H9 (cell line): ENCODE data around the gene PGR. TPM values are rescaled to one million over a fixed set of nuclear protein-coding genes. Genes with fewer than 3 reads are reported as not detected.

Experiments
- DNase-seq: peaks from one replicate; pipeline ENCODE4 v3.0.0-alpha.2; 2017
- H2AFZ ChIP-seq: one replicate; pipeline ENCODE4 v1.6.1; 2013; ENCODE audit warnings: mild to moderate bottlenecking, low read length, control low read depth, moderate library complexity
- H2AK5ac ChIP-seq: 2 replicates; pipeline ENCODE4 v1.6.1; 2013; ENCODE audit warnings: low read length, control low read depth, mixed read lengths; ENCODE audit not compliant: insufficient read length
- H2BK120ac ChIP-seq: one replicate; pipeline ENCODE4 v1.6.1; 2013; ENCODE audit warnings: low read depth, mild to moderate bottlenecking, low read length, control low read depth, inconsistent platforms; ENCODE audit not compliant: poor library complexity, severe bottlenecking
- H2BK12ac ChIP-seq: 2 replicates; pipeline ENCODE4 v1.6.1; 2013; ENCODE audit warnings: low read length, control low read depth, mixed read lengths, low read depth; ENCODE audit not compliant: insufficient read length
- H2BK15ac ChIP-seq: 2 replicates; pipeline ENCODE4 v1.6.1; 2013; ENCODE audit warnings: low read depth, low read length, control low read depth
- H2BK20ac ChIP-seq: one replicate; pipeline ENCODE4 v1.6.1; 2013; ENCODE audit warnings: low read depth, mild to moderate bottlenecking, low read length, control low read depth, inconsistent platforms; ENCODE audit not compliant: poor library complexity, severe bottlenecking
- H2BK5ac ChIP-seq: 2 replicates; pipeline ENCODE4 v1.6.1; 2013; ENCODE audit warnings: low read length, control low read depth, mixed read lengths; ENCODE audit not compliant: insufficient read length
- H3K14ac ChIP-seq: 2 replicates; pipeline ENCODE4 v1.6.1; 2013; ENCODE audit warnings: low read length, control low read depth; ENCODE audit not compliant: insufficient read depth
- H3K18ac ChIP-seq: 2 replicates; pipeline ENCODE4 v1.6.1; 2013; ENCODE audit warnings: low read depth, mild to moderate bottlenecking, mixed read lengths, low read length, control low read depth; ENCODE audit not compliant: insufficient read length
- H3K23ac ChIP-seq: 2 replicates; pipeline ENCODE4 v1.6.1; 2013; ENCODE audit warnings: low read length, control low read depth, mixed read lengths, low read depth; ENCODE audit not compliant: insufficient read length
- H3K23me2 ChIP-seq: 2 replicates; pipeline ENCODE4 v1.6.1; 2013; ENCODE audit warnings: low read depth, mild to moderate bottlenecking, mixed read lengths, low read length, control low read depth; ENCODE audit not compliant: insufficient read length, poor library complexity, severe bottlenecking
- H3K27ac ChIP-seq: 2 replicates; pipeline ENCODE4 v1.5.1; 2013; ENCODE audit warnings: low read length, control low read depth, mixed read lengths, low read depth; ENCODE audit not compliant: insufficient read length
- H3K27me3 ChIP-seq: 2 replicates; pipeline ENCODE4 v1.6.1; 2013; ENCODE audit warnings: low read length, control low read depth, inconsistent platforms; ENCODE audit not compliant: insufficient read depth
- H3K4ac ChIP-seq: 2 replicates; pipeline ENCODE4 v1.6.1; 2013; ENCODE audit warnings: low read depth, mild to moderate bottlenecking, control low read depth, inconsistent platforms, low read length, moderate library complexity
- H3K4me1 ChIP-seq: 2 replicates; pipeline ENCODE4 v1.6.1; 2013; ENCODE audit warnings: low read length, control low read depth, inconsistent platforms; ENCODE audit not compliant: insufficient read depth
- H3K4me2 ChIP-seq: 2 replicates; pipeline ENCODE4 v1.6.1; 2013; ENCODE audit warnings: low read length, control low read depth, mixed read lengths; ENCODE audit not compliant: insufficient read length, insufficient read depth
- H3K56ac ChIP-seq: 2 replicates; pipeline ENCODE4 v1.6.1; 2013; ENCODE audit warnings: low read depth, mild to moderate bottlenecking, mixed read lengths, low read length, control low read depth; ENCODE audit not compliant: insufficient read length
- H3K79me1 ChIP-seq: 2 replicates; pipeline ENCODE4 v1.6.1; 2013; ENCODE audit warnings: low read depth, mild to moderate bottlenecking, moderate library complexity, low read length, control low read depth, inconsistent platforms; ENCODE audit not compliant: insufficient read depth, poor library complexity, severe bottlenecking
- H3K79me2 ChIP-seq: 2 replicates; pipeline ENCODE4 v1.6.1; 2013; ENCODE audit warnings: low read length, control low read depth, inconsistent platforms; ENCODE audit not compliant: insufficient read depth
- H3K9ac ChIP-seq: 2 replicates; pipeline ENCODE4 v1.6.1; 2013; ENCODE audit warnings: low read length, control low read depth, mixed read lengths; ENCODE audit not compliant: insufficient read length; ENCODE audit errors: extremely low read depth
- H3K9me3 ChIP-seq: one replicate; pipeline ENCODE4 v1.6.1; 2013; ENCODE audit warnings: low read depth, low read length, inconsistent platforms; ENCODE audit not compliant: control insufficient read depth
- H3T11ph ChIP-seq: one replicate; pipeline ENCODE4 v1.6.1; 2013; ENCODE audit warnings: mild to moderate bottlenecking, low read length, control low read depth, inconsistent platforms
- H4K20me1 ChIP-seq: one replicate; pipeline ENCODE4 v1.6.1; 2013; ENCODE audit not compliant: control insufficient read depth, insufficient read length, insufficient read depth
- H4K5ac ChIP-seq: 2 replicates; pipeline ENCODE4 v1.6.1; 2013; ENCODE audit warnings: low read depth, mild to moderate bottlenecking, mixed read lengths, low read length, control low read depth; ENCODE audit not compliant: insufficient read length
- H4K8ac ChIP-seq: replicated peaks from 2 replicates; pipeline ENCODE4 v1.6.1; 2013; ENCODE audit warnings: low read length, control low read depth, mixed read lengths, low read depth; ENCODE audit not compliant: insufficient read length
- H4K91ac ChIP-seq: 2 replicates; pipeline ENCODE4 v1.6.1; 2013; ENCODE audit warnings: low read depth, mild to moderate bottlenecking, moderate library complexity, mixed read lengths, low read length, control low read depth; ENCODE audit not compliant: insufficient read length
- H3K27ac Mint-ChIP-seq, 3 experiments: 2 replicates in 2 of 3; 3 replicates in 1 of 3; pipeline ENCODE4 v1.8.0; 2020 to 2021; ENCODE audit warnings: mixed read lengths in 3 of 3, mild to moderate bottlenecking in 1 of 3, moderate library complexity in 1 of 3
- H3K27me3 Mint-ChIP-seq: 2 replicates; pipeline ENCODE4 v1.8.0; 2021; ENCODE audit warnings: low read depth, mild to moderate bottlenecking, moderate library complexity, mixed read lengths
- H3K36me3 Mint-ChIP-seq, 3 experiments: 2 replicates in 2 of 3; 3 replicates in 1 of 3; pipeline ENCODE4 v1.8.0; 2020 to 2021; ENCODE audit warnings: low read depth in 3 of 3, mixed read lengths in 3 of 3; ENCODE audit not compliant: insufficient read depth in 1 of 3
- H3K4me1 Mint-ChIP-seq, 2 experiments: 2 replicates each; pipeline ENCODE4 v1.8.0; 2020; ENCODE audit warnings: mixed read lengths in 2 of 2
- H3K4me3 Mint-ChIP-seq, 2 experiments: 2 replicates in 1 of 2; 3 replicates in 1 of 2; pipeline ENCODE4 v1.8.0; 2020 to 2021; ENCODE audit warnings: mild to moderate bottlenecking in 2 of 2, mixed read lengths in 2 of 2, moderate library complexity in 1 of 2
- H3K9me3 Mint-ChIP-seq, 2 experiments: 2 replicates in 1 of 2; 3 replicates in 1 of 2; pipeline ENCODE4 v1.8.0; 2020; ENCODE audit warnings: mild to moderate bottlenecking in 2 of 2, mixed read lengths in 2 of 2, moderate library complexity in 1 of 2
- WGBS: extraction: QIAGEN DNeasy Blood & Tissue Kit; methylation state at CpG from one replicate; pipeline ENCODE4 v1.1.7; 2013; ENCODE audit warnings: missing lambda C conversion rate, low lambda C conversion rate, mixed read lengths; ENCODE audit not compliant: insufficient read length; ENCODE audit errors: extremely low coverage; 5-methylcytosine and 5-hydroxymethylcytosine counted together
- total RNA-seq: library from RNA; stranded (reverse); gene quantifications from 2 replicates; pipeline ENCODE4 v1.2.1, GENCODE V29; 2021
- TF ChIP-seq, protein P1 (sequence below): fragments of 200-600 bp; sonication (generic); conservative IDR thresholded peaks from 3 replicates; pipeline ENCODE4 v1.8.0; 2021; ENCODE audit warnings: antibody characterized with exemption, mild to moderate bottlenecking

The PGR gene
- total RNA-seq, 1 experiment from 2014 or later, result 0.02 TPM

DNA sequence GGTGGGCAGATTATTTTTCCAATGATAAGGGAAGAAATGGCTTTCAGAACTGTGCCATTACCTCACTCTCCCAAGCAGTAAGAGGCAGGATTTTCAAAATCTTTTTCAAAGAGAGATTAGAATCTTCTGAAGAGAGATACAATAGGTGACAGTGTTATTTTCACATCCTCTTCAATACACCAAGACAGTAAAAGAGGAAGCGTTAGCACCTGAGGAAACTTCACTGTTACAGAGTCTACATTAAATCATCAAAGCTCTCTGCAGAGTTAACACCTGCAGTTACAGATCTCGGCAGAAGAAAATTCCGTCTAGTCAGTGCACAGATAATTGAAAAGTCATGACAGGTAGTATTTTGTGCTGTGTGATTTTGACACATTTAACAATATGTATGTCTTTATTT is 144.9 kb downstream of the PGR start:
- Mint-ChIP-seq H3K27me3 (no peaks in the 10 kb centered on the region; the same call in 1 of the 2 replicates), H3K36me3 (peaks cover 0 to 8% (median 4%) of the 10 kb centered on the region in 3 experiments; a peak in 4 of 7 replicates), H3K4me1 (no peaks in the 10 kb centered on the region), H3K4me3 (no peak overlapping the region), H3K27ac (no peak overlapping the region), H3K9me3 (no peaks in the 10 kb centered on the region)
- Histone ChIP-seq H3K4me2 (no peak overlapping the region), H4K5ac (no peak overlapping the region), H3K27me3 (no peaks in the 10 kb centered on the region), H3K4me1 (no peaks in the 10 kb centered on the region), H3K9me3 (no peaks in the 10 kb centered on the region), H3K18ac (no peak overlapping the region), H4K20me1 (no peaks in the 10 kb centered on the region), H2AFZ (no peak overlapping the region), H2AK5ac (no peak overlapping the region), H3K56ac (no peak overlapping the region), H2BK12ac (no peak overlapping the region), H3K79me1 (no peaks in the 10 kb centered on the region), H2BK5ac (no peak overlapping the region), H3K23ac (no peak overlapping the region), H3K14ac (no peak overlapping the region), H3K9ac (no peak overlapping the region), H3K23me2 (no peaks in the 10 kb centered on the region), H2BK15ac (no peak overlapping the region), H3K27ac (no peak overlapping the region), H3K79me2 (no peaks in the 10 kb centered on the region), H3K4ac (no peak overlapping the region), H4K91ac (no peak overlapping the region), H4K8ac (no peak overlapping the region), H2BK120ac (no peak overlapping the region), H3T11ph (no peak overlapping the region), H2BK20ac (no peak overlapping the region)
- no peak for DNase-seq
- WGBS, result no CpG with 5 or more reads among the region's 3 CpGs
- TF ChIP-seq, protein P1, sequence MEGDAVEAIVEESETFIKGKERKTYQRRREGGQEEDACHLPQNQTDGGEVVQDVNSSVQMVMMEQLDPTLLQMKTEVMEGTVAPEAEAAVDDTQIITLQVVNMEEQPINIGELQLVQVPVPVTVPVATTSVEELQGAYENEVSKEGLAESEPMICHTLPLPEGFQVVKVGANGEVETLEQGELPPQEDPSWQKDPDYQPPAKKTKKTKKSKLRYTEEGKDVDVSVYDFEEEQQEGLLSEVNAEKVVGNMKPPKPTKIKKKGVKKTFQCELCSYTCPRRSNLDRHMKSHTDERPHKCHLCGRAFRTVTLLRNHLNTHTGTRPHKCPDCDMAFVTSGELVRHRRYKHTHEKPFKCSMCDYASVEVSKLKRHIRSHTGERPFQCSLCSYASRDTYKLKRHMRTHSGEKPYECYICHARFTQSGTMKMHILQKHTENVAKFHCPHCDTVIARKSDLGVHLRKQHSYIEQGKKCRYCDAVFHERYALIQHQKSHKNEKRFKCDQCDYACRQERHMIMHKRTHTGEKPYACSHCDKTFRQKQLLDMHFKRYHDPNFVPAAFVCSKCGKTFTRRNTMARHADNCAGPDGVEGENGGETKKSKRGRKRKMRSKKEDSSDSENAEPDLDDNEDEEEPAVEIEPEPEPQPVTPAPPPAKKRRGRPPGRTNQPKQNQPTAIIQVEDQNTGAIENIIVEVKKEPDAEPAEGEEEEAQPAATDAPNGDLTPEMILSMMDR, result no peak
